HCT116 (cell line): ENCODE results near the gene PRKAG1. TPM values are rescaled to one million over a fixed set of nuclear protein-coding genes. Genes with fewer than 3 reads are reported as not detected.

Experiments used
- ATAC-seq: fragments of 200-7000 bp; cut with Tn5 transposase; 2 replicates; pipeline ENCODE4 v1.9.1; 2020; ENCODE audit warnings: mild to moderate bottlenecking, moderate library complexity
- BruUV-seq: library from RNA; stranded (reverse); fragments of 400-500 nt; replicated peaks from 2 replicates; lab custom pipeline; 2021; lab: Mats Ljungman, UMichigan
- CTCF ChIA-PET: fragments of 300-600 bp; sonication (Branson Sonifier 250); formaldehyde crosslinking; loops from one replicate; lab custom pipeline; 2021; ENCODE audit warnings: antibody characterized with exemption; lab: Charles Lee
- POLR2A ChIA-PET: fragments of 300-600, 350-600 bp; sonication (Branson Sonifier 250); formaldehyde crosslinking; loops from one replicate; lab custom pipeline; 2021; ENCODE audit warnings: antibody characterized with exemption; lab: Charles Lee
- RAD21 ChIA-PET, 2 experiments: fragments of 300-600 bp; sonication (Branson Sonifier 250); formaldehyde crosslinking; loops; one replicate each; lab custom pipeline; 2023; ENCODE audit warnings: low total read pairs in 2 of 2; ENCODE audit not compliant: uncharacterized antibody in 2 of 2, unreplicated experiment in 2 of 2, low non-redundant PET in 1 of 2; lab: Charles Lee
- DNase-seq: peaks from one replicate; pipeline ENCODE4 v3.0.0-alpha.2; 2010; ENCODE audit warnings: low read depth, low spot score
- H2AFZ ChIP-seq: fragments of 200-600 bp; shearing (Covaris generic), sonication (generic); 2 replicates; pipeline ENCODE4 v1.6.1; 2017; ENCODE audit warnings: low read depth, mixed run types, mixed read lengths, antibody characterized with exemption, low read length; ENCODE audit not compliant: poor library complexity, severe bottlenecking
- H3K27ac ChIP-seq: 2 replicates; pipeline ENCODE4 v1.5.1; 2012; ENCODE audit warnings: low read depth, low read length
- H3K27me3 ChIP-seq: fragments of 200-600 bp; sonication (generic); 2 replicates; pipeline ENCODE4 v1.6.1; 2016; ENCODE audit warnings: mixed run types, low read length, mixed read lengths; ENCODE audit not compliant: insufficient read depth
- H3K36me3 ChIP-seq, 2 experiments: fragments of 200-500 bp in 1 of 2; fragments of 200-600 bp in 1 of 2; sonication (Bioruptor generic) in 1 of 2; sonication (generic) in 1 of 2; 2 replicates each; pipeline versions ENCODE4 v1.5.1 to v1.6.1; 2014 to 2016; ENCODE audit warnings: low read length in 2 of 2, inconsistent platforms in 1 of 2, mixed read lengths in 1 of 2, mixed run types in 1 of 2; ENCODE audit not compliant: insufficient read depth in 2 of 2, control insufficient read depth in 1 of 2
- H3K4me1 ChIP-seq, 2 experiments: fragments of 200-600 bp in 1 of 2; sonication (generic) in 1 of 2; 2 replicates each; pipeline versions ENCODE4 v1.5.1 to v1.6.1; 2012 to 2017; ENCODE audit warnings: low read length in 2 of 2, inconsistent platforms in 1 of 2, mild to moderate bottlenecking in 1 of 2, mixed read lengths in 1 of 2, mixed run types in 1 of 2, moderate library complexity in 1 of 2; ENCODE audit not compliant: insufficient read depth in 2 of 2, control insufficient read depth in 1 of 2
- H3K4me2 ChIP-seq: fragments of 200-600 bp; sonication (generic); 2 replicates; pipeline ENCODE4 v1.6.1; 2017; ENCODE audit warnings: mixed run types, low read length, mixed read lengths
- H3K4me3 ChIP-seq, 2 experiments: fragments of 200-600 bp in 1 of 2; sonication (generic) in 1 of 2; replicated peaks in 1 of 2; 2 replicates each; pipeline ENCODE4 v1.5.1; 2011 to 2016; ENCODE audit warnings: low read length in 2 of 2, control low read depth in 1 of 2, low read depth in 1 of 2, mild to moderate bottlenecking in 1 of 2, mixed read lengths in 1 of 2, mixed run types in 1 of 2
- H3K79me2 ChIP-seq: fragments of 200-600 bp; sonication (generic); 2 replicates; pipeline ENCODE4 v1.6.1; 2017; ENCODE audit warnings: mild to moderate bottlenecking, mixed run types, low read length, moderate library complexity, mixed read lengths; ENCODE audit not compliant: insufficient read depth
- H3K9ac ChIP-seq: fragments of 200-600 bp; sonication (generic); 2 replicates; pipeline ENCODE4 v1.6.1; 2016; ENCODE audit warnings: low read length, mixed read lengths
- H3K9me2 ChIP-seq: fragments of 200-600 bp; sonication (generic), shearing (Covaris generic); 2 replicates; pipeline ENCODE4 v1.6.1; 2017; ENCODE audit warnings: mixed run types, mild to moderate bottlenecking, moderate library complexity; ENCODE audit not compliant: insufficient read depth
- H3K9me3 ChIP-seq, 2 experiments: fragments of 200-500 bp in 1 of 2; fragments of 200-600 bp in 1 of 2; sonication (Bioruptor generic) in 1 of 2; sonication (generic) in 1 of 2; 2 replicates each; pipeline ENCODE4 v1.6.1; 2014 to 2017; ENCODE audit warnings: low read length in 2 of 2, mixed read lengths in 2 of 2, inconsistent platforms in 1 of 2, low read depth in 1 of 2, mild to moderate bottlenecking in 1 of 2, mixed run types in 1 of 2, moderate library complexity in 1 of 2; ENCODE audit not compliant: control insufficient read depth in 1 of 2, insufficient read depth in 1 of 2
- H4K20me1 ChIP-seq: fragments of 200-600 bp; sonication (generic), shearing (Covaris generic); 2 replicates; pipeline ENCODE4 v1.6.1; 2017; ENCODE audit warnings: mixed run types, mild to moderate bottlenecking, moderate library complexity; ENCODE audit not compliant: insufficient read depth
- CBX3 ChIP-seq: IDR thresholded peaks from 2 replicates; pipeline ENCODE4 v1.6.1; 2012; ENCODE audit warnings: low read depth
- CTCF ChIP-seq, 3 experiments: fragments of 200-600 bp in 1 of 3; sonication (generic) in 1 of 3; IDR thresholded peaks in 2 of 3; conservative IDR thresholded peaks in 1 of 3; 2 replicates each; pipeline ENCODE4 v1.5.1; 2012 to 2017; ENCODE audit warnings: low read depth in 2 of 3, low read length in 2 of 3, antibody characterized with exemption in 1 of 3, borderline replicate concordance in 1 of 3, control low read depth in 1 of 3, mild to moderate bottlenecking in 1 of 3, mixed read lengths in 1 of 3, mixed run types in 1 of 3, moderate library complexity in 1 of 3; ENCODE audit not compliant: insufficient read depth in 1 of 3
- ELF1 ChIP-seq: IDR thresholded peaks from 2 replicates; pipeline ENCODE4 v1.6.1; 2012; ENCODE audit warnings: low read depth, borderline replicate concordance
- EZH2 ChIP-seq: fragments of 200-600 bp; sonication (generic); IDR thresholded peaks from 2 replicates; pipeline ENCODE4 v1.6.1; 2017; ENCODE audit warnings: antibody characterized with exemption, mixed run types
- POLR2A ChIP-seq: IDR thresholded peaks from 2 replicates; pipeline ENCODE4 v1.7.0; 2011; ENCODE audit warnings: borderline replicate concordance; ENCODE audit not compliant: insufficient read depth, insufficient read length; ENCODE audit errors: extremely low read depth
- POLR2AphosphoS5 ChIP-seq: IDR thresholded peaks from 2 replicates; pipeline ENCODE4 v1.6.1; 2011; ENCODE audit warnings: mild to moderate bottlenecking, low read depth, low read length, moderate library complexity
- SIN3A ChIP-seq: IDR thresholded peaks from 2 replicates; pipeline ENCODE4 v1.6.1; 2012; ENCODE audit warnings: low read depth
- SP1 ChIP-seq: IDR thresholded peaks from 2 replicates; pipeline ENCODE4 v1.6.1; 2012; ENCODE audit warnings: low read depth
- YY1 ChIP-seq: IDR thresholded peaks from 2 replicates; pipeline ENCODE4 v1.6.1; 2011; ENCODE audit warnings: low read length, low read depth, moderate library complexity, mild to moderate bottlenecking; ENCODE audit not compliant: insufficient replicate concordance; ENCODE audit errors: extremely low read depth
- ZFX ChIP-seq: fragments of 450-650 bp; IDR thresholded peaks from 2 replicates; pipeline ENCODE4 v1.6.1; 2017
- intact Hi-C: fragments of 100-400 bp; cut with micrococcal nuclease; formaldehyde crosslinking; loops from 2 replicates; pipeline ENCODE4 v1.10.0; 2022
- total RNA-seq: library from RNA; stranded (reverse); gene quantifications from one replicate; pipeline ENCODE4 v1.2.1, GENCODE V29; 2021; ENCODE audit not compliant: unreplicated experiment

PRKAG1 gene
- total RNA-seq, 1 experiment from 2014 or later, result 64.6 TPM

GRCh38 chr12:49014547-49014946, 4.0 kb downstream of the PRKAG1 start:
- Histone ChIP-seq H3K4me3 (no peak overlapping the region), H3K9me3 (no peaks in the 10 kb centered on the region), H3K9ac (no peak overlapping the region), H3K9me2 (no peaks in the 10 kb centered on the region), H4K20me1 (no peaks in the 10 kb centered on the region), H3K79me2 (peaks cover 11% of the 10 kb centered on the region; the same call in 1 of the 2 replicates), H3K4me2 (no peak overlapping the region), H3K4me1 (peaks cover 8 to 15% of the 10 kb centered on the region in 2 experiments), H2AFZ (no peak overlapping the region), H3K27ac (no peak overlapping the region)
- ATAC-seq, result no peak
- BruUV-seq, result no TSS peak
- RAD21 ChIA-PET, result no interaction called here
- DNase-seq, result no peak
- intact Hi-C loops, result no loop called here
- POLR2A ChIA-PET, result interaction anchor here (0.5 kb wide), 1 partner anchor 59 kb away, joined by 3 read pairs; no protein-coding TSS in a partner anchor
- CTCF ChIA-PET, result interaction anchor here (0.5 to 2.0 kb wide), 4 partner anchors 26 to 162 kb away, joined by 3 to 5 read pairs (median 4); partner anchors contain the start of gene DDX23
- TF ChIP-seq ELF1 (no peak), CTCF (IDR thresholded peaks at IDR 0.05 in 2 of 3, conservative IDR thresholded peaks at IDR 0.05 in 1 of 3; ENCODE audit: borderline replicate concordance in 1 of 3, insufficient read depth in 1 of 3, low read depth in 2 of 3, low read length in 2 of 3) (peak; percentile 3 to 41 (median 18); a peak in 4 of 6 replicates), SP1 (no peak), POLR2A (no peak), POLR2AphosphoS5 (0 out of 2 replicates have a peak, but pooled peaks have one; percentile 38), SIN3A (no peak), CBX3 (no peak), ZFX (no peak), EZH2 (no peak), YY1 (no peak)
- TF ChIP-seq, all 23 proteins: peak for 2
- peaks cover 4 to 5% of the 10 kb centered on the region in 2 experiments; a peak in 2 of 4 replicates for H3K36me3 ChIP-seq
- H3K27me3 ChIP-seq, result no peaks in the 10 kb centered on the region
